GM21360 (cell line): ENCODE measurements around the gene GPR37L1.

ENCODE experiments used
- ATAC-seq: cut with Tn5 transposase; IDR thresholded peaks from one replicate; pipeline ENCODE4 v1.9.1; 2021; ENCODE audit warnings: mild to moderate bottlenecking, moderate library complexity; ENCODE audit not compliant: unreplicated experiment

GPR37L1 gene

GRCh38 chr1:202154148-202154765 lies 31.5 kb downstream of the GPR37L1 start:
- ATAC-seq, result no peak

DNA sequence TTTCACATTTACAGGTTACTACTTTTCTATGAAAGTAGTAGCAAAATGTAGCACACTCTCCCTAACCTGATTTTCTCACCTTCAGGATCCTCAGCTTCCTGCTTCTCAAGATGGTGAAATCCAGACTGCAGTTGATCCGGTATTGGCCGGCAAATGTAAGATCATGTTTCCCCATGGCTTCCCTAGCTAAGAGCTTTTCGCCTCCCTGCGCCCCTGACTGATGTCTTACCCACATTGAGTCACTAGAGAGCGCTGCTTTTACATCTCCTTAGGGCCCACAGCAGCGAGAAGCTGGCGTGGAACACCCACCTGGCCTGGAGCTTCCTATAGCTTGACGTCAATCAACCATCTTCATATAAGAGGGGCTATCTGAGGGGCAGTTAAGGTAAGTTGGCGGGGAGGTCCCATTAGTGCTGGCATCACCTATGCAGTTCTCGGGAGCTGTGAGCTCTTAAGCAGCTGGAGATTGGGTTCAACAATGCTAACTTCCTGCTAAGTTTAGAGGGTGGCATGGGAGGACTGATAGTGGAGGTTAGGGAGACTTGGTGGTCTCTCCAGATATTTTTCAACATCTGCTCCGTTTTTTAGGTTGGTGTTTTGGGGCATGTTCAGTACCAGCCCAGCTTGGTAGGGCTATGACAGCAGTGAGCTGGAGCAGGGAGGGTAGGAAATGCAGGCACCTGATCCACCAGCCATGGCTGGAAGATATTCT lies 32.2 kb downstream of the GPR37L1 start:
- ATAC-seq, result no peak

GRCh38 chr1:202155478-202156021 lies 32.8 kb downstream of the GPR37L1 start:
- ATAC-seq, result no peak

DNA sequence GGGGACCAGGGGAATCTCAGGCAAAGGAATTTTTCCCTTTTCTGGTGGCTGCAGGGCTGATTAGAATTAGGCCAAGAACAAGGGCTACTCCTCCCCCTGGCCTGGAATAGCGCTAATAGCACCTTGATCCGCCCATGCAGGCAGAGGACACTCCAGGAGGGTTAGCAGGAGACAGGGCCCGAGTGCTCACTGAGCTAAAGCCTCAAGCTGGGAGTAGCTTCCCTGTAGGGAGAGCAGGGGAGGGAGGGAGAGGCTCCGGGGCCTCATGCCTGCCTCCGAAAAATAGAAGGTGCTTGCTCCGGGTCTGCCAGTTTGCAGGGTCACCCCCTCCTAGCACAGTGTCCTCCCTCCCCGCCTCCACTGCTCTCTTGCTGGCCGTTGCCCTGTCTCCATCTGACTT lies 33.9 kb downstream of the GPR37L1 start:
- no peak for ATAC-seq

DNA sequence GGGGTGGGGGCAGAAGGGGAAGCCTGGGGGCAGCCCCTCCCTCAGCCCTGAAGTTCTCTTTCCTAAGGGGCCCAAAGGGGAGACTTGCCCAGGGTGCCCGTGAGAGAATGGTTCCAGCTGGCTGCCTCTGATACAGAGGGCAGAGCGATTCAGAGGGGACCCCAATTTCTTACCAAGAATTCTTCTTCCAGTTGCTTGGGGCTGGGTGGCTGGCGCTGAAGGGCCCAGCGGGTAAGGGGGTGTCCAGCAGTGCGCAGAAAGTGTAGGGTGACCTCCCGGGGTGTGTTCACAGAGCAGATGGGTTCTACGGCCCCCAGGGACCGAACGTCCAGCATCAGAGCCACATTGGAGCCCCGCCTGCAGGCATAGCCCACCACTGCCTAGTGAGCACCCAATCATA lies 35.2 kb downstream of the GPR37L1 start:
- ATAC-seq, result no peak

- ATAC-seq, result no peak
Measured at GRCh38 chr1:202158810-202159533, 36.3 kb downstream of the GPR37L1 start.

DNA sequence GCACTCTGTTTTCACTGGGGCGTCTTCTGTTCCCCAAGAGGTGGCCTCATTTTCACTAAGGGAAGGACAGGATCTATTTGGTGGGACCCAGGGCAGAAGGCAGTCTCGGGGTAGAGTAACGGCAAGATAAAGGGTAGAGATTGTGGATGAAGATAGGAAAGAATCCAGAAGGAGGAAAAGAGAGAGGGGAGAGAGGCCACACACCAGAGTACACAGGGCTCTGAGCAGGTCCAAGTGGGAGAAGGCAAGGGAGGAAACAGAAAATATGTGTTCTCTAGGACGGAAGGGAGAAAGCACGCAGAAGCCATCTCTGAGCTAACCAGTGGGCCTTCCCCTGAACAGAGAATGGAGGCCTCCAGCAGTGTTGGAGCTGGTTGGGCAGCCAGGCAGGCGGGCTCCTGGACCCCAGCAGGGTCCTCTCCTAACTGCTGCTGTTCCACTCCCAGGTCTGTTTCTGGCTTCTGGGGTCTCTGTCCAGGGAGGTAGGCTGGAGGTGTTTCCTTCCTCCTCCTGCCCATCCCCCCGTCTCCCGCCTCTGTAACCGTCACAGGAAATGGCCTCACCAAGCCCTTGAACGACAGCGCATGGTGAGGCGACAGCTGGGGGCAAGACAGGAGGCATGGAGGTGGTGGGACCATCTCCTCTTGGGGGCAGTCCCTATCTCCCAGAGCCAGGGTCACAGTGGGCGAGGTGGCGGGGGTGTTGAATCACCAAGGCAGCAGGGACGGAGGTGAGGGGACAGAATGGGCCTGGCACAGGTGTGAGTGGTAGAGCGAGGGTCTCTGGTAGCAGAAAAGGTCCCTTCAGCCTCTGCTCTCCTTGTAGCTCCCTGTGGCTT lies 37.0 kb downstream of the GPR37L1 start:
- no peak for ATAC-seq

DNA sequence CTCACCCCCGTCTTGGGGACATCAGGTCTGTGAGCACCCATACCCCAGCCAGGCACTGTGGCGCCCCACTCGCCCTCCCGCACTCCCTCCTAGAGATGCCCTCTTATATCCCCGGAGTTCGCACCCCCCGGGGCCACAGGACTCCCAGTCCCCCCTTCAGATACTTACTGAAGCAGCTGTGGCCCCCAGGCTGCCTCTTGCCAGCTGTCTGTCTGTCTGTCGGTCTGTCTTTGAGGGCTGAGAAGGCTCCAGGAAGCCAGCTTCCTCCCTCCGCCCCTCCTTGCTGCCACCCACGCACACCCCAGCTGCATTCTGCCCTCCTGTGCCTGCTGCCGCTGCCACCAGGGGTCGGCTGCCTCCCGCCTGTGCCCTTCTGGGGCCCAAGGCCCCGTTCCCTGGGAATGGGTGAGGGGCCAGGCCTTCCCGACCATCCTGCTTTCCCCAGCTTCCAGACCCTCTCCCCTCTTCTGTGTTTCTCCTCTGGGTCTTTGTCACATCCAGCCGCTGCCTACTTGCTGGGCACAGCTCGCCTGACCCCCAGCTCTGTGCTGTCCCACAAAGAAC lies 37.7 kb downstream of the GPR37L1 start, which contains the start of gene PTPN7:
Gene PTPN7 (minus strand): TSS at position 226 of the 564 bp plus-strand sequence. CDS start 1,200 bp downstream, outside the sequence.
- ATAC-seq, result peak; percentile 29

GRCh38 chr1:202161151-202162046 lies 38.7 kb downstream of the GPR37L1 start:
- ATAC-seq, result no peak

GRCh38 chr1:202162047-202162417 lies 39.3 kb downstream of the GPR37L1 start:
- ATAC-seq, result no peak

DNA sequence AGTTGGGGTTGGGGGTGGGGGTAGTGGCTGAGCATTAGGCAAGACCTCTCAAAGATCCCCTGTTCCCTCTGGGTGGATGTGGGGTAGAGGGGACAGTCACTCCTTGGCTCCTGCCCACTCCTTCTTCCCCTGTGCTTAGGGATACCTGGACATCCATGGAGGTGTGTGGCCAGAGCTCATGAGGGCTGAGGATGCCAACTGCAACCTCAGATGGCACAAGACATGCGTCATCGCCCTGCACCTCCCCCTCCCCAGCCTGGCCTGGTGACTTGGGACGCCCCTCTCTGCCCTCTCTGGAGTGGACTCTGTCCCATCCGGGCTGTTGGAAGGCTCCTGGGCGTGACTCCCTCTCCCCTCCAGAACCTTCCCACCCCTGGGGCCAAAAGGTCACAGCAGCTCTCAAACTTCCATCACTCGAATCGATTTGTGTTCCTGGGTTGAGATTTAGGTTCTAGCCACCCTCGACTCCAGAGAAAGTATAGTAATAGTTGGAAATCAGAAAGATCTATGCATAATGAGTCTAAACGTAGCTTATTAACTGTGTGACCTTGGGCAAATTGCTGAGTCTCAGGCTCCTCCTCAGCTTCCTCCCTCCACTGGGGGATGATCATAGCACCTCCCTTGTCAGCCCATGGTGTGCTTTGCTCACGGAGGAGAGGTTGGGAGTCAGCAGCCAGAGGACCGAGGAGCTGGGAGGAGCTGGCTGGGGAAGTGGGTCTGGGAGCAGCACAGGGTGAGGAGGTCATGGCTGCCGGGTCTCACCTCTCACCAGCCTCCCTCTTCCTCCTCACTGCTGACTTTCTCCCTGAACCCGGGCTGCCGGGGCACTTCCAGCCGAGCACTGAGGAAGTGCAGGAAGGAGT lies 39.9 kb downstream of the GPR37L1 start:
- no peak for ATAC-seq

- ATAC-seq, result no peak
Measured at GRCh38 chr1:202163281-202164270, 40.9 kb downstream of the GPR37L1 start.

DNA sequence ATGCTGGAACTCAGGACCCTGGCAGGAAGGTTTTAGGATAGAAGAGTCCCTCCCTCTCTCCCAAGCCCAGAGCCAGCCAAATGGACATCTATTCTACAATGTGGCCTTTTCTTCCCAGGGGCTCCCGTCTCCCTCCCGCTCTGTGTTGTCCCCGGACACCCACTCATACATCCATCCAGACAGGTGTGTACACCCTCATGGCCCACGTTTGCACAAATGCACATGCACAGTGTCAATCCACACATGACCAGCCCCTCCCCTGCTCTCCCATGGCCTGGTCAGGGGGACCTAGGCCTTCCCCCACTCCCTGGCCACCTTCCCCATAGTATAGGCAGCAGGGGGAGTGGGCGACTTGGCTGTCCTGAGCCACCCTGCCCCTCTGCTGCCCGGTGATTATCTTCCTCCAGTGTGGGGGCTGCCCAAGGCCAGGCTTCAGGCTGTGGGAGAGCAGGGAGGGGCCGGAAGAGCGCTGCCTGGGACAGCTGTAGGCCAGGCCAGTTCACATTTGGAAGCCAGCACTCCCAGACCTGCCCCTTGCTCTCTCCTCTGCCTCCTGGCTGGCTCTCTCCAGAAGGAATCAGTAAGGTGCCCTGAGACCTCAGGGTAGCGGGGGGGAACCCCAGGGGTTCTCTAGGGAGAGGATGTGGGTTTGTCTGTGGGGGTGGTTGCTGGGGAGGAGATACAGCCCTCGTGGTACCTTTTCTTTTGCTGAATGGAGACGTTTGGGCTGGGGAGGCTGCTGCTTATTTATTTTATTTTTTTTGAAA lies 41.7 kb downstream of the GPR37L1 start:
- peak; percentile 39 for ATAC-seq

DNA sequence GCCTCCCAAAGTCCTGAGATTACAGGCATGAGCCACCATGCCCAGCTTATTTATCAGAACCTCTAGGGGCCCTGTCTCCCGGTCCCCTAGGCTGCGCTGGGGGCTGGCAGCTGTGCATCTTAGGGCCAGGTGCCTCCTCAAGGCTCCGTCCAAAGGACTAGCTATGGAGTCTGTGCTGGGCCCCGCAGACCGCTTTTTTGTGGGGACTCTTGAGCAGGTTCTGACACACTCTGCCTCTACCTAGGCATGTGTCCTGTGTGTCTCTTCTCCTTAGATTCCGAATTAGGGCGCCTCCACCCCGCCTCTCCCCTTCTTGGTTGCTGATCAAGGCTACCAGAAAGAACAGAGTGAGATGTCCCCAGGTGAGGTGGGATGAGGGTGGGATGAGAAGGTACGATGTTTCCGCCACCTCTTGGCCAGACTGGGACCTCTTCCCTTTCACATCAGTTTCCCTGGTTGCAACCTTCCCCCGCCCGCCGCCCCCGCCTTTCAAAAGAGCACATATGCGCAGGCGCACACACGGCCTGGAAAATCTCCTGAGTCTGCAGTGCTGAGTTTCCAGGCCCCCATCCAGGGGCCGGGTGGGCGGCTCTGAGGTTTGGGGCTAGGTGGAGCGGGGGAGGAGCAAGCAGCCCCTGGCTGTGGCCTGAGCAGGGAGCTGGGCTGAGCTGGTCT lies 42.7 kb downstream of the GPR37L1 start:
- no peak for ATAC-seq

- ATAC-seq, result no peak
Measured at GRCh38 chr1:202165942-202166843, 43.5 kb downstream of the GPR37L1 start.
